ENCODE measurements around the gene ARMH1. TPM values are rescaled to one million over a fixed set of nuclear protein-coding genes. Genes with fewer than 3 reads are reported as not detected.

ARMH1 gene
- total and polyA plus RNA-seq, 11 donors: 0.33 to 9.9 (median 0.70) TPM; not detected in 3

DNA sequence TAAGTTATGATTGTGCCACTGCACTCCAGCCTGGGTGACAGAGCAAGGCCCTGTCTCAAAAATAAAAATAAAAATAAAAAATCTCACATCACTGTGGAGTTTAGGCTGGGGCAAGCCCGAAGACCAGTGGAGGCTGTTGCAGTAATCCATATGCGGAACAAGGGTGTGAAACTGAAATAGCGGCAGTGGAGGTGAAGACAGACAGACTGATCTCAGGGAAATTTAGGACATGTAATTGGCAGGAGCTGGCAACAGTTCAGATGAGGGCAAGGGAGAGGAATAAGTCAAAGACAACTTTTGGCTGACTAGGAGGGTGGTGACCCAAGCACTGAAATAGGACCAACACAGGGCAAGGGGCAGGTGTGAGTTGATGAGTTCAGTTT lies 8.4 kb downstream of the ARMH1 start:
- H3K27me3 ChIP-seq: no peaks in the 10 kb centered on the region
- no peak overlapping the region for H3K4me3 ChIP-seq
- ATAC-seq: no peak
- H3K4me1 ChIP-seq: peaks cover 0 to 29% (median 0%) of the 10 kb centered on the region in 12 donors
- no peaks in the 10 kb centered on the region for H3K9me3 ChIP-seq
- no peaks in the 10 kb centered on the region for H3K36me3 ChIP-seq
- intact Hi-C loops (cut with DNase I): no loop called here
- no peak for DNase-seq
- WGBS, 4 donors: 90 to 97% (median 90%) methylated on average over 3 of the region's 3 CpGs
- H3K27ac ChIP-seq: no peak overlapping the region
- TF ChIP-seq POLR2A (IDR thresholded peaks at IDR 0.05): no peak
- TF ChIP-seq, protein P1, sequence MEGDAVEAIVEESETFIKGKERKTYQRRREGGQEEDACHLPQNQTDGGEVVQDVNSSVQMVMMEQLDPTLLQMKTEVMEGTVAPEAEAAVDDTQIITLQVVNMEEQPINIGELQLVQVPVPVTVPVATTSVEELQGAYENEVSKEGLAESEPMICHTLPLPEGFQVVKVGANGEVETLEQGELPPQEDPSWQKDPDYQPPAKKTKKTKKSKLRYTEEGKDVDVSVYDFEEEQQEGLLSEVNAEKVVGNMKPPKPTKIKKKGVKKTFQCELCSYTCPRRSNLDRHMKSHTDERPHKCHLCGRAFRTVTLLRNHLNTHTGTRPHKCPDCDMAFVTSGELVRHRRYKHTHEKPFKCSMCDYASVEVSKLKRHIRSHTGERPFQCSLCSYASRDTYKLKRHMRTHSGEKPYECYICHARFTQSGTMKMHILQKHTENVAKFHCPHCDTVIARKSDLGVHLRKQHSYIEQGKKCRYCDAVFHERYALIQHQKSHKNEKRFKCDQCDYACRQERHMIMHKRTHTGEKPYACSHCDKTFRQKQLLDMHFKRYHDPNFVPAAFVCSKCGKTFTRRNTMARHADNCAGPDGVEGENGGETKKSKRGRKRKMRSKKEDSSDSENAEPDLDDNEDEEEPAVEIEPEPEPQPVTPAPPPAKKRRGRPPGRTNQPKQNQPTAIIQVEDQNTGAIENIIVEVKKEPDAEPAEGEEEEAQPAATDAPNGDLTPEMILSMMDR (IDR thresholded peaks at IDR 0.05): no peak

DNA sequence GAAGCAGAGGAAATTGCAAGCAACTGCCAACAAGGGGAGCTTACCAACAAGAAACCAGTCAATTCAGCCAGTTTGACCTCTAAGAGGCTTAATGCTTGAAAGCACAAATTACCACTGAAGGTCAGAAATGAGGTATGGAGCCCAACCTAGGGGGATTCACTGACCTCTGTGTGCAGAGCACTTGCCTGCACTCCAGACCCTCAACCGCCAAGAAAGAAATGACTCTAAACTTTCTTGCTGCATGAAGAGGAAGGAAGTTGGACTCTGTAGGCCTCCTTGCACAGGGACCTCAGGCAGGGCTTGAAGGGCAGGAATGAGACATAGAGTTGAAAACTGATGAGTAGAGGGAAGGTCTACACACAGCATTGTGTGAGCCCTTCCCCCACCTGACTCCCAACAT lies 10.0 kb downstream of the ARMH1 start:
- Histone ChIP-seq H3K27ac (no peak overlapping the region), H3K27me3 (no peaks in the 10 kb centered on the region), H3K36me3 (no peaks in the 10 kb centered on the region), H3K4me3 (no peak overlapping the region), H3K9me3 (no peaks in the 10 kb centered on the region), H3K4me1 (peaks cover 0 to 21% (median 0%) of the 10 kb centered on the region in 12 donors)
- intact Hi-C loops (cut with DNase I): no loop called here
- DNase-seq (no peak), ATAC-seq (no peak)
- TF ChIP-seq, protein P1 (IDR thresholded peaks at IDR 0.05): no peak
- TF ChIP-seq POLR2A (IDR thresholded peaks at IDR 0.05): no peak
- 71 to 90% (median 90%) methylated on average over 1 of the region's 1 CpG for WGBS, 4 donors

DNA sequence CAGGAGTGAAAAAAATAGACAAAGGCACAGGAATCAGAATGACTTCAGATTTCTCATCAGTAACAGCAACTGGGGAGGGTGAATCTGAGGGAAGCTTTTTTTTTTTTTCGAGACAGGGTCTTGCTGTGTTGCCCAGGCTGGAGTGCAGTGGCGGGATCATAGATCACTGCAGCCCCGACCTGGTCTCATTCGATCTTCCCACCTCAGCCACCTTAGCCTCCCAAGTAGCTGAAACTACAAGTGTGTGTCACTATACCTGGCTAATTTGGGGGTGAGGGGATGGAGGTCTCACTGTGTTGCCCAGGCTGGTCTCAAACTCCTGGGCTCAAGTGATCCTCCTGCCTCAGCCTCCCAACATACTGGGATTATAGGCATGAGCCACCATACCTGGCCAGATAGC lies 10.7 kb downstream of the ARMH1 start:
- no peaks in the 10 kb centered on the region for H3K27me3 ChIP-seq
- no peak for DNase-seq
- no peak for ATAC-seq
- no peaks in the 10 kb centered on the region for H3K9me3 ChIP-seq
- WGBS, 4 donors: 91 to 99% (median 95%) methylated on average over 4 of the region's 4 CpGs
- no peak for TF ChIP-seq POLR2A (IDR thresholded peaks at IDR 0.05)
- TF ChIP-seq, protein P1 (IDR thresholded peaks at IDR 0.05): no peak
- no peak overlapping the region for H3K27ac ChIP-seq
- intact Hi-C loops (cut with DNase I): no loop called here
- H3K36me3 ChIP-seq: no peaks in the 10 kb centered on the region
- H3K4me3 ChIP-seq: no peak overlapping the region
- peaks cover 0 to 21% (median 0%) of the 10 kb centered on the region in 12 donors for H3K4me1 ChIP-seq

DNA sequence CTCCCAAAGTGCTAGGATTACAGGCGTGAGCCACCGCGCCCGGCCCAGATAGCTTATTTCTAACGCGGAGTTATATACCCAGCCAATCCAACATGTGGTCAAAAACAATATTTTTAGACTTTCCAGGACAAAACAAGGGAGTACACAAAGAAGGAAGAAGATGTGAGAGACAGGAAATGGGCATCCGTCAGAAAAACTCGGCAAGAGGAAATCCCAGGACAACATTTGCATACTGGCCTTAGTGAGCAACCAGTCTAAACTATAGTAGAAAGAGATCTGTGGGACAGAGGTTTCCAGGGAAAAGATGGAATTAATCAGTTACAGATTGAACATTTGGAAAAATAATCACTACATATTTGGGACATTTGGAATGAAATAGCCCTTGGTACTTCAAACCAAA lies 11.4 kb downstream of the ARMH1 start:
- Histone ChIP-seq H3K4me3 (no peak overlapping the region), H3K27me3 (no peaks in the 10 kb centered on the region), H3K4me1 (peaks cover 0 to 21% (median 0%) of the 10 kb centered on the region in 12 donors), H3K9me3 (no peaks in the 10 kb centered on the region), H3K36me3 (no peaks in the 10 kb centered on the region), H3K27ac (no peak overlapping the region)
- 72 to 83% (median 79%) methylated on average over 8 of the region's 8 CpGs for WGBS, 4 donors
- ATAC-seq (no peak), DNase-seq (no peak)
- TF ChIP-seq, protein P1 (IDR thresholded peaks at IDR 0.05): no peak
- no peak for TF ChIP-seq POLR2A (IDR thresholded peaks at IDR 0.05)
- intact Hi-C loops (cut with DNase I): no loop called here

Data from heart left ventricle (tissue), 16 donors.